Caco-2 (cell line): ENCODE results near the gene RAD51B. TPM values are rescaled to one million over a fixed set of nuclear protein-coding genes. Genes with fewer than 3 reads are reported as not detected.

ENCODE experiments used
- BruUV-seq: library from RNA; stranded (reverse); fragments of 400-500 nt; replicated peaks from 2 replicates; lab custom pipeline; 2021; lab: Mats Ljungman, UMichigan
- CTCF ChIA-PET: fragments of 300-600 bp; sonication (Branson Sonifier 250); formaldehyde crosslinking; loops from one replicate; lab custom pipeline; 2022; ENCODE audit warnings: antibody characterized with exemption; lab: Charles Lee
- POLR2A ChIA-PET: fragments of 300-600 bp; sonication (Branson Sonifier 250); formaldehyde crosslinking; loops from one replicate; lab custom pipeline; 2022; ENCODE audit warnings: antibody characterized with exemption; lab: Charles Lee
- DNase-seq, 2 experiments: peaks; one replicate each; pipeline versions ENCODE4 v3.0.0 to v3.0.0-alpha.2; 2020 to 2022
- H3K27me3 ChIP-seq: replicated peaks from 2 replicates; pipeline ENCODE4 v1.6.0; 2011; ENCODE audit warnings: low read length; ENCODE audit not compliant: control insufficient read depth, insufficient read depth
- H3K36me3 ChIP-seq: 2 replicates; pipeline ENCODE4 v1.5.1; 2011; ENCODE audit warnings: low read length; ENCODE audit not compliant: control insufficient read depth, insufficient read depth
- H3K4me1 ChIP-seq: fragments of 250-450 bp; sonication (Bioruptor Pico); 2 replicates; pipeline ENCODE4 v1.5.1; 2020; ENCODE audit warnings: mild to moderate bottlenecking
- H3K4me3 ChIP-seq: 2 replicates; pipeline ENCODE4 v1.5.1; 2011; ENCODE audit warnings: low read depth, mild to moderate bottlenecking, control low read depth, low read length
- H3K9me3 ChIP-seq: fragments of 250-450 bp; sonication (Bioruptor Pico); 2 replicates; pipeline ENCODE4 v1.5.1; 2020; ENCODE audit warnings: mild to moderate bottlenecking, moderate library complexity
- H3K27ac Mint-ChIP-seq: one replicate; pipeline ENCODE4 v1.8.0; 2022; ENCODE audit warnings: mixed read lengths; ENCODE audit not compliant: unreplicated experiment
- H3K27me3 Mint-ChIP-seq: one replicate; pipeline ENCODE4 v1.8.0; 2022; ENCODE audit warnings: mixed read lengths; ENCODE audit not compliant: insufficient read depth, unreplicated experiment
- H3K36me3 Mint-ChIP-seq: one replicate; pipeline ENCODE4 v1.8.0; 2022; ENCODE audit warnings: mild to moderate bottlenecking, mixed read lengths; ENCODE audit not compliant: insufficient read depth, unreplicated experiment
- H3K4me1 Mint-ChIP-seq: one replicate; pipeline ENCODE4 v1.8.0; 2022; ENCODE audit warnings: low read depth, mixed read lengths; ENCODE audit not compliant: unreplicated experiment
- H3K4me3 Mint-ChIP-seq: one replicate; pipeline ENCODE4 v1.8.0; 2022; ENCODE audit warnings: mild to moderate bottlenecking, moderate library complexity, mixed read lengths; ENCODE audit not compliant: unreplicated experiment
- H3K9me3 Mint-ChIP-seq: one replicate; pipeline ENCODE4 v1.8.0; 2022; ENCODE audit warnings: mixed read lengths; ENCODE audit not compliant: unreplicated experiment
- CTCF ChIP-seq, 2 experiments: fragments of 200-600 bp in 1 of 2; IDR thresholded peaks; 1 replicate in 1 of 2; 2 replicates in 1 of 2; pipeline versions ENCODE4 v1.5.1 to v1.8.0; 2011 to 2022; ENCODE audit warnings: antibody characterized with exemption in 1 of 2, control low read depth in 1 of 2, inconsistent platforms in 1 of 2, low read depth in 1 of 2, low read length in 1 of 2, mild to moderate bottlenecking in 1 of 2, moderate library complexity in 1 of 2; ENCODE audit not compliant: insufficient read depth in 1 of 2, severe bottlenecking in 1 of 2, unreplicated experiment in 1 of 2
- intact Hi-C: fragments of 100-400 bp; cut with micrococcal nuclease; formaldehyde crosslinking; loops from one replicate; pipeline ENCODE4 v1.10.0; 2022; ENCODE audit not compliant: unreplicated experiment
- total RNA-seq: library from RNA; stranded (reverse); gene quantifications from 2 replicates; pipeline ENCODE4 v1.2.3, GENCODE V29; 2022

RAD51B gene
- total RNA-seq, 1 experiment from 2014 or later = 16.7 TPM

- DNase-seq = no peak
- H3K27ac Mint-ChIP-seq = no peak overlapping the region
- ChIA-PET CTCF (interaction anchor here (0.7 kb wide), 1 partner anchor 70 kb away, joined by 3 read pairs; no protein-coding TSS in a partner anchor), POLR2A (no interaction called here)
- H3K36me3 Mint-ChIP-seq = no peaks in the 10 kb centered on the region
- H3K4me1 Mint-ChIP-seq = peaks cover 5% of the 10 kb centered on the region
- no peaks in the 10 kb centered on the region for H3K36me3 ChIP-seq
- peaks cover 10% of the 10 kb centered on the region for H3K9me3 Mint-ChIP-seq
- BruUV-seq = no TSS peak
- H3K4me3 ChIP-seq = no peak overlapping the region
- no peaks in the 10 kb centered on the region for H3K27me3 ChIP-seq
- H3K4me1 ChIP-seq = peaks cover 13% of the 10 kb centered on the region
- intact Hi-C loops = loop anchor here (5.0 kb wide), 1 partner anchor 44 kb away; no protein-coding TSS in a partner anchor
- no peaks in the 10 kb centered on the region for H3K27me3 Mint-ChIP-seq
- peak in 1 of 2 experiments; percentile 17 for TF ChIP-seq CTCF (IDR thresholded peaks at IDR 0.05; ENCODE audit: insufficient read depth in 1 of 2, low read depth in 1 of 2, low read length in 1 of 2, severe bottlenecking in 1 of 2, unreplicated experiment in 1 of 2)
- no peaks in the 10 kb centered on the region for H3K9me3 ChIP-seq
- H3K4me3 Mint-ChIP-seq = no peak overlapping the region
These were observed 898.7 kb downstream of the RAD51B start for GRCh38 chr14:68718023-68718990.

- Histone ChIP-seq H3K9me3 (no peaks in the 10 kb centered on the region), H3K27me3 (no peaks in the 10 kb centered on the region), H3K4me3 (no peak overlapping the region), H3K36me3 (no peaks in the 10 kb centered on the region), H3K4me1 (peaks cover 22% of the 10 kb centered on the region)
- Mint-ChIP-seq H3K27ac (no peak overlapping the region), H3K9me3 (peaks cover 10% of the 10 kb centered on the region), H3K4me3 (no peak overlapping the region), H3K4me1 (peaks cover 7% of the 10 kb centered on the region), H3K36me3 (no peaks in the 10 kb centered on the region), H3K27me3 (no peaks in the 10 kb centered on the region)
- POLR2A ChIA-PET = no interaction called here
- BruUV-seq = no TSS peak
- DNase-seq = no peak
- no peak for TF ChIP-seq CTCF (IDR thresholded peaks at IDR 0.05; ENCODE audit: insufficient read depth in 1 of 2, low read depth in 1 of 2, low read length in 1 of 2, severe bottlenecking in 1 of 2, unreplicated experiment in 1 of 2)
- intact Hi-C loops = loop anchor here (5.0 kb wide), 1 partner anchor 42 kb away; no protein-coding TSS in a partner anchor
- CTCF ChIA-PET = no interaction called here
These were observed 900.2 kb downstream of the RAD51B start for GRCh38 chr14:68719634-68720384.

- DNase-seq = no peak
- ChIA-PET POLR2A (no interaction called here), CTCF (interaction anchor here (0.6 kb wide), 1 partner anchor 71 kb away, joined by 4 read pairs; no protein-coding TSS in a partner anchor)
- no TSS peak for BruUV-seq
- TF ChIP-seq CTCF (IDR thresholded peaks at IDR 0.05; ENCODE audit: insufficient read depth in 1 of 2, low read depth in 1 of 2, low read length in 1 of 2, severe bottlenecking in 1 of 2, unreplicated experiment in 1 of 2) = no peak
- Histone ChIP-seq H3K4me1 (peaks cover 14% of the 10 kb centered on the region), H3K36me3 (no peaks in the 10 kb centered on the region), H3K9me3 (no peaks in the 10 kb centered on the region), H3K27me3 (no peaks in the 10 kb centered on the region), H3K4me3 (no peak overlapping the region)
- H3K9me3 Mint-ChIP-seq = peaks cover 11% of the 10 kb centered on the region
- H3K27me3 Mint-ChIP-seq = no peaks in the 10 kb centered on the region
- H3K4me3 Mint-ChIP-seq = no peak overlapping the region
- no peak overlapping the region for H3K27ac Mint-ChIP-seq
- peaks cover 7% of the 10 kb centered on the region for H3K4me1 Mint-ChIP-seq
- no peaks in the 10 kb centered on the region for H3K36me3 Mint-ChIP-seq
- intact Hi-C loops = no loop called here
These were observed 902.6 kb downstream of the RAD51B start for GRCh38 chr14:68722186-68722585.
